GM19099 (cell line): ENCODE results near the gene LMNB1.

Experiments used
- POLR2A ChIP-seq: IDR thresholded peaks from 3 replicates; pipeline ENCODE4 v1.6.1; 2011; ENCODE audit warnings: low read depth; ENCODE audit not compliant: insufficient read length; ENCODE audit errors: extremely low read depth

The LMNB1 gene

DNA sequence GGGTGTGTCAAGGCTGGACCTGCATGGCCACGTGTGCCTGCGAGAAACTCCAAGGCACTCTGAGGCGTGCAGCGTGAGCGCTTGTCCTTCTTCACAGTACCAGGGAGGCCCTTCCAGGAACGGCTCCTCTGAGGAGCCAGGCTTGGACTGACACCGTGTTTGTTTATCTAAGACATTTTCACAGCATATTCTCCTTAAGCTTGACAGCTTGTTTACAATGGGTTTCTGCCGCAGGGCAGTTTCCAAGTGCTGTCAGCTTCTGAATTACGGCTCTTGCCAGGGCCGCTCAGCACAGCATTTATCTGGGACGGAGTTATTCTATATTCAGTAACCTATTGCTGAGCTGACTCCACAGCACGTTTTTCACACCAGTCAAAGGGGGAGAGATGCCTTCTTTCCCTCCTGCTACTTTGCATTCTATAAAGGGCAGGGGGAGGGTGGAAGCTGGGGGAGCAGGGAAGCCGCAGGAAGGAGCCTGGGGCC lies 98.4 kb downstream of the LMNB1 start:
- TF ChIP-seq POLR2A: no peak

DNA sequence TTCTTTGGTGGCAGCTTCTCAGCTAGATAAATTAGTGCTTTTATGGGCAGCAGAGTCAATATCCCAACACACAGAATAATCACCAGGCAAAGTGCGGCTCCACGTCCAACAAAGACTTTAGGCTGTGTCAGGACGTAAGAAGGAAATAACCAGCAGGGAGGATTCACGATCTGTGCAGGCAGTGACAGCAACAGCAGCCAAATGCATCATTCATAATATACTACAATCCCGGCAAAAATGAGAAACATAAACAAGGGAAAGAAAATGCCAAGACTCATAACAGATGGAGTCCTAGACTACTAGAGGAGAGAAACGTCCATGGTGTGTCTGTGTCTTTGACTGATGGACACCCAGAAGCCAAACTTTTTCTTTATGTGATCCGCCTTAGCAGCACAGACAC lies 100.7 kb downstream of the LMNB1 start:
- no peak for TF ChIP-seq POLR2A

DNA sequence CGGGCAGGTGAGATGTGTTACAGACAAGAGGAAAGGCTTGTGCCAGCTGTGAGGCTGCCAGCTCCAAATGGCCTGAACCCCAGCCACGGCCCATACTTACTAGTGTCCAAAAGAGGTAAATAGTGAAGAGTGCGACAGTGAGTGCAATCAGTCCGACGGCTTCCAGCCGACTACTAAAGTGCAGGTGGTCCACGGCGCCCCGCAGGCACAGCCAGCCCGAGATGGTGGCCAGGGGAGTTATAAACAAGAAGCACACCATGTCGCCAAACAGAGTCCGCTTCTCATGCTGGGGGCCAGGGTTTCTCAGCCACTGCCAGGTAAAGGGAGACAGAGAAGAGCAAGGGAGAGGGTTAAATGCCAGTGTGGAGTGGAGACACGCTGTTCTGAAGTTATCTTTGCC lies 101.1 kb downstream of the LMNB1 start:
- no peak for TF ChIP-seq POLR2A

DNA sequence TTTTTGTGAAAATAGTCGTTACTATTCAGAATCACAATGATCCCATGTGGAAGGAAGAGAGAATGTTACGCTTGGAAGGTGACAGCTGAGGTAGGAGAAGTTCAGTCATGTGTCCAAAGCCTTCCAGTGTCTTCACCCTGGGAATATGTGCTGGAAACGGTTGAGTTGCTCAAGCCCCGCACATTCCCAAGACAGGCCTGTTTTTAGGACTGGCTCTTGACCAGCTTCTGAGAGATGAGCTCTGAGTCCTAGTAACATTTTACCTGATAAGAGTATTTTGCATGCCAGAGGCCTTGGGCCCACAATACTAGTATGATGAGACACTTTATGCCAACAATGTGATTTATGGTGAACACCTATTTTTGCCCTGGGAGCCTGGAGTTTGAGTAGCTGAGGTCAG lies 101.7 kb downstream of the LMNB1 start:
- no peak for TF ChIP-seq POLR2A

DNA sequence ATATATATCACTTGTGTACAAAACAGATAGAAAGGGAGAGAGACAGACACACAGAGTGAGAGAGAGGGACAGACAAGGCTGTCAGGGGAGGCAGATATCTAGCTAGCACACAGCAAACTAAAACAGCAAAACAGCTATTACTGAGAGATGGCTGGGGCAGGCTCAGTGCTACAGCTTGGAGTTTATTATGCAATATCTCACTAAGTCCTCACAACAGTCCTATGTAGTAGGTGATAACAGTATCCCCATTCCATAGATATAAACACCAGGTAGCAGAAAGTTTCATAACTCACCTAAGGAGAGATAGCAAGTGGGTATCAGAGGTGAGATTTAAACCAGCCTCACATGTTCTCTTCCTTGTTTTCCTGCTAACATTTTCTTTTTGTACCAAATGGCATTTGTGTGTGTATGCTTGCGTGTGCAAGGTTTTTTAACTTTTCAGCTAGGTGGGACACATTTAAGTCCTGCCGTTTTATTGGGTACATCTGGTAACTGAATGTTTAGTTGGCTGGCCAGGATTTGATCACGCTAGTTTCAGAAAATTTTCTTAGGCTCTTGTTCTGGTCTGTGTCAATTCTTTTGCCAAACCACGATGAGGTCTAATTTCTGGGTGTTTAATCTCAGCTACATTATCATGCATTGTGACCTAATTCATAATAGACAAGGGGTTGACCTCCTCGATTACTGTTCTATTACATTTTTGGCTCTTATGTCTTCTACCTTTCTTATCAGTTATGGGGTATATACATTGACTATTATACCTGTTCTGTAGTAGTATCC lies 105.1 kb downstream of the LMNB1 start:
- TF ChIP-seq POLR2A: no peak

DNA sequence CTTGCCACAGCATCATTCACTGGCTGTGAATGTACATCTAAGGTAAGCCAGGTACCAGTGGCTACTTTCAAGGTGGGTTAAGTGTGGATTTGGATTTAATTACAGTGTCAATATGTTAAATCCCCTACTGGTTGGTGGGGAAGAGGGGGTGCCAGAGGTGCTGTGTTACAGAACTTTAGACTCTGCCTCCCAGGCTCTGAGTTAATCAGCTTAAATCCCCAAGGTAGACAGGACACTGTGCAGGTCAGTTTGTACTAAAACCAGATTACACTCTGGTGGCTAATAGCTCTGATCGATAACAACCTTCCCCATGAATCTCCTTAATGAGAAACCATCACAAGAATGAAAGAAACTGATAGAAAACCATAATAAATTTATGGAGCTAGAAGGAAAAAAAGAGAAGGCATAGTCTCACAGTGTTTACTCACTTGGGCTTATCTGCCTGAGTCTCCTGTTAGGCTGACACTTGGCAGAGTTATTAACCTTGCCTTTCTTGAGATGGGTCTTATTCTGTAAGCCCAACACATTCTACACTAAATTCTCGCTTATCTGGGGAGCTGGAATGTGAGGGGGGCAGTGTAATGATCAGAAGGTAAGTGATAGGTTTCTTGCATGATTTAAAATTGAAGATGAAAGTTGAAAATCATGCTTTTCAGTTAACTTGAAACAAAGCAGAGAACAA lies 106.8 kb downstream of the LMNB1 start:
- TF ChIP-seq POLR2A: no peak

DNA sequence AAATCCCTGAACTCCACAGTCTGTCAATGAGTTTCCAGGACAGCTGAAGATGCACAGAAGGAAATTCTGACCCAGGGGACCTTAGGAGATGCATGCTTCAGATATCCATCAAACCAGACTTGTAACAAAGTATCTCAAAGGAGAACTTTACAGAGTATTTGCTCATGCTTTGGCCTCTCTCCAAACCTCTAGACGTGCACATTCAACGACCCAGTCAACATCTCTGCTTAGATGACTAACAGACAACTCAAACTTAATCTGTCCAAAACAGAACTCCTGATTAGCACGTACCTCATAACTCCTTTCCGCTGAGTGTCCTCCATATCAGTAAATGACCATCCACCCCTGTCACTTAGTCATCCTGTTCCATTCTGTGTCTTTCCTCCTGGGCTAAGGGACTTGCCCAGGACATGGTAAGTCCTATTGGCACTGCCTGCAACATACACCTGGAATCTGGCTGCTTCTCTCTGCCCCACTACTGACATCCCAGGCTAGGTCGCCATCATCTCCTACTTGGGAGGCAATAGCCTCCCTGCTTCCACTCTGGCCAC lies 107.4 kb downstream of the LMNB1 start:
- no peak for TF ChIP-seq POLR2A
